GM21526 (cell line): Measurements from ENCODE around the gene MBNL2.

Experiments used
- ATAC-seq: cut with Tn5 transposase; IDR thresholded peaks from one replicate; pipeline ENCODE4 v1.9.1; 2021; ENCODE audit warnings: moderate library complexity; ENCODE audit not compliant: unreplicated experiment, low FRiP score

The MBNL2 gene

DNA sequence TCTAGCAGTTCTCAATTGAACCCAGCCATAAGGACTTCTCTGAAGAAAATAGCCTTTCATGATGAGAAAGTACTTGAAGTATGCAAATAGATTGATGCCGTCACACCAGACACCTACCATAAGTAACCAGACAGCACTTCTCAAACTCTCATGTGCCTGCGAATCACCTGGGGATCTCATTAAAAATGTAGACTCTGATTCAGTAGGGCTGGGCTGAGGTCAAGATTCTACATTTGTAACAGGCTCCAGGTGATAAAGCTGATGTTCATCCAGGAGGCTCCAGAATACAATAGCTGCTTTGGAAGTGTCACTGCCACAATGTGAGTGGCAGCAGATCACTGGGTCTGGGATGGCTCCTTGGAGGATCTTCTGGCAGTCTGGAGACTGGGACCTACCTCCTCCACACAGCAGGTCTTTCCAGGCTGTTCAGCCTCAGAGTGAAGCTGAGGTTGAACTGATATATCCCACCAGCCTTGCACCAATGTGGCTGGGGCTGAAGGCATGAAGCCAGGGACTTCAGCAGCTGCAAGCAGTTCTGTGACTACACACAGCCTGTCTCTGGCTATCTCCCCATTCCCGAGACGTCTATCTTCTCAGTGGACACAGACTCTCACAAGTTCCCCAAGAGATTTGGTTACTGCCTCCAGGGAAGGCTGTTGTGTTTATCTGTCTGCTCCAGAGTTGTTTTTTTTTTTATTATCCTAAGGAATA, 9.1 kb downstream of the MBNL2 start:
- ATAC-seq: no peak

GRCh38 chr13:97231829-97232196, 9.7 kb downstream of the MBNL2 start:
- no peak for ATAC-seq

DNA sequence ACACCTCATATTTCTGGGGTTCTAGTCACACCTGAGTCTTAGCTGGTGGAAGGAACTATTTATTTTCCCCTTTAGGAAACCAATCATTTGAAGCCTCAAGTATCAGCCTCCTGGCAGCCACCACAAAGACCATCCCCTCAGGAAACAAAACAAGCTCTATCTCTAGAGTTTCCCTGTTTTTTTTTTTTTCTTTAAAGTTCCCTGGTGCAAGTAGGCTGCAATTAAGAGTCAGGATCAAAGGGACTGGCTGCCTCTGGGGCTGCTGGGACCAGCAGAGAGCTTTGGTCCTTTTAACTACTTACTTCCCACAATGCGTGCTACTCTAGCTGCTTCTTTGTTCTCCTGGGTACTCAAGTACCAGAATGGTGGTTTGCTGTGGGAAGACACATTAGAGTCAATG, 11.4 kb downstream of the MBNL2 start:
- ATAC-seq: no peak

DNA sequence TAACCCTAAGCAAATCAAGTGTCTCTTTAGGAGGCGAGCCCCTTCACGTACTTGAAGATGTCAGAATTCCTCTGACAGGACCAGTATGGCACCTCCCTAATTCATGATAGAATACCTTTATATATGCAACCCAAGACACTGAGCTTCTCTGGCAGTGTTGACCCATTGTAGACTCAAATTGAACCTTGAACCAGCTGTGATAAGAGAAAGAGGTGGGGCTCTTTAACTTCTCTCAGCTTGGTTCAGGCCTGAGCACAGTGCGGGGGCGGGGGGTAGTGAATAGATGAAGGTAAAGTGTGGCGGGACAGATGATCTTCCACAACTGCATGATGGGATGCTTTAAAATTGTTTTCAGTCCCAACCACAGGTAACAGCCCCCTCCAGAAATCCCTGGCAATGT, 12.1 kb downstream of the MBNL2 start:
- ATAC-seq: no peak

GRCh38 chr13:97234742-97235141, 12.6 kb downstream of the MBNL2 start:
- ATAC-seq: no peak

GRCh38 chr13:97235549-97236231, 13.6 kb downstream of the MBNL2 start:
- ATAC-seq: no peak

GRCh38 chr13:97237388-97237787, 15.3 kb downstream of the MBNL2 start:
- no peak for ATAC-seq

DNA sequence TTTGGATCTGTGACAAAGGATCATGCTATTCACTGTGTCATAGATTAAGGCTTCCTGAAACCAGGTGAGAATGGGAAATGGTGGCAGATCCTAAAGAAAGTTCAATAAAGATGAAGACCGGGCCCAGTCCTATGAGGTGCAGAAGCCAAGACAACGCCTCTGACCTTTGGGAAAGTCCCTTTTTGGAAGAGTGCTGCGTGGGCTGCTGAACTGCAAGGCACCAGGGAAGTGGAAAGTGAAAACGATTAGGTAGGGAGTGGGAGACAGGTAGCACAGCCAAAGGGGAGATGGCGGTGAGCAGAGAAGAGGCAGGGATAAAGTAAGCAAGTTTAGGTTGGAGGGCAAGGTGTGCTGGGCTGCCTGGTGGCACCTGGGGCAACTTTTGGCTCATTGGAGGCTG, 16.3 kb downstream of the MBNL2 start:
- ATAC-seq: no peak

GRCh38 chr13:97238883-97239282, 16.8 kb downstream of the MBNL2 start:
- ATAC-seq: no peak

- no peak for ATAC-seq
These were observed 17.2 kb downstream of the MBNL2 start for GRCh38 chr13:97239306-97239705.

GRCh38 chr13:97239943-97240787, 18.0 kb downstream of the MBNL2 start:
- no peak for ATAC-seq

- no peak for ATAC-seq
These were observed 18.9 kb downstream of the MBNL2 start for GRCh38 chr13:97240788-97241734.

DNA sequence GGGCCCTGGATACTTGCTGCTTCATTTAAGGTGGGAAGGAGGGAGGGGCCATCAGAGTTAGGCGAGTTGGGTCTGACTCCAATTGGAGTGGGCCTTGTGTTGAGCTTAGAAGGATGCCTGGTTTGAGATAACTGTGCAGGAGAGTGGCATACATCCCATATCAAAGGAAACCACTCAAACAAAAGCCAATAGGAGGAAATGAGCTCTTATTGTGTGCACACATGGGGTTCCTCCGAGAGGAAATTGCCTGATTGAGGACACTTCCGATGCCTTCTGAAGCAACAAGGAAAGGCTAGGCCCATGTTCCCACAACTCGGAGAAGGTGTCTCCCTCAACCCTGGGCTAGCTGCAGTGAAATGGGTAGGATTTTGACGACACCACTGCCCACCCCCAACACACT, 19.6 kb downstream of the MBNL2 start:
- ATAC-seq: no peak

DNA sequence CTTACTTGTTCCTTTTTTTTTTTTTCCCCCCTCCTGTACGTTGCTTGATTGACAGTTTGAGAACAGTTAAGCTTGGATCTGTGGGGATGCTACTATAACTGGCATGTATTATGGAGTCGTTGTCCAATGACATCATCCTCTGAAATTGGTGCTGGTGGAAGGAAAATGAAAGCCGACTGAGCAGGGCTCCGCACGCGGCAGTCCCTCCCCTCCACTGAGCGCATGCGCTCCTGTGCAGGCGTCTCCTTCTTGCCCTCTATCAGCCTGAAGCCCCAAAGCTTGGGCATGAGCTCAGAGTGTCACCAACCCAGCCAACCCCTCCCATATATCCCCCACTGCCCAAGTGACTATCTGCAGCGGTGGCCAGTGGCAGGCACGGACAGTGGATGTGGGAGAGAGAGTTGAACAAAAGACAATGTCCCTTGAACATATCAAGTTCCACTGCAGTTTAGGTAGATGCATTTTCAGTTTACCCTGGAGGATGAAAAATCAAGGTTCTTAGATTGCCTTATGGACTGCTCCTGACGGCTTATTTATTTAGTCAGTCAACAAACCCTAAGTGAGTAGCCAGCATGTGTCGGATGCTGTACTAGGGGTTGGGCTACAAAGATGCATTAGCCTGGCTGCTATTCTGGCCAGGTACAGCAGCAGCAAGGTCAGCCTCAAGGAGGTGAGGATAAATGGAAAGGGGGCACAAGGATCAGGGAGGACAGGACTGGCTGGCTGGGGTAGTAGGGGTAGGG, 20.8 kb downstream of the MBNL2 start:
- ATAC-seq: no peak

DNA sequence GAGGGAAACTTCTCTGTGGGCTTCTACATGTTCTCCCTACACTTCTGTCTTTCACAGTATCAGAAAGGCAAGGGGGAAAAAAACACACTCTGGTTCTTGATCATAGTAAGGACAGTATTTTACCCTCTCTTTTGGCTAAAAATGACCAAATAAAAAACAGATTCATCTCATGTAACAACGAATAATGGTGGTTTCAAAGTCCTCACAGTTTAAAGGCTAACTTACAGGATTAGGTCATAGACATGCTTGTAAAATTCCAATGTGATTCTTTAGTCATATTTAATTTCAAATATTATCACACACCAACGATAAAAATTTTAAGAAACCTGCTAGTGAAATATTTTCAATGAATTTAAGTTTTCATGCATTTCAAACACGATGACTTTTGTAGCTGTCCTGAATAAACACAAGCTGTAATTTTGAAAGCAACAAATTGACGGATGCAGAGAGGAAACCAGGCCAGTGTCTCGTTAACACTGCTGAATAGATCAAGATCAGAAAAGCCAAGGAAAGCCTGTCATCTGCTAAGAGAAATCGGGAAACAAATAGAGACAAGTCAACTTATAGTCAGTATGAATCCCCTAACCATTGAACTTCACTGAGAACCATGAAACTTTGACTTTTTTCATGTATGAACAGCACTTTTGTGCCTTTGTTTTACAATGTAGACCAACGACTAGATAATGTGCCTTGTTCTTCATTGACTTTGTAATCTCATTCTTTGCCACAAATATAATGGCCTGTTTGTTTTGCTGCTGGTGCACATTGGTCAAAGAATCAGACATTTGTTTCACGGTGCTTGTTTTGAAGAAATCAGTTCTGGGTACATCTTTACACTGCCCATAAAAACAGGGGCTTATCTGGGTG, 22.0 kb downstream of the MBNL2 start:
- no peak for ATAC-seq

GRCh38 chr13:97245011-97245410, 22.9 kb downstream of the MBNL2 start:
- no peak for ATAC-seq

DNA sequence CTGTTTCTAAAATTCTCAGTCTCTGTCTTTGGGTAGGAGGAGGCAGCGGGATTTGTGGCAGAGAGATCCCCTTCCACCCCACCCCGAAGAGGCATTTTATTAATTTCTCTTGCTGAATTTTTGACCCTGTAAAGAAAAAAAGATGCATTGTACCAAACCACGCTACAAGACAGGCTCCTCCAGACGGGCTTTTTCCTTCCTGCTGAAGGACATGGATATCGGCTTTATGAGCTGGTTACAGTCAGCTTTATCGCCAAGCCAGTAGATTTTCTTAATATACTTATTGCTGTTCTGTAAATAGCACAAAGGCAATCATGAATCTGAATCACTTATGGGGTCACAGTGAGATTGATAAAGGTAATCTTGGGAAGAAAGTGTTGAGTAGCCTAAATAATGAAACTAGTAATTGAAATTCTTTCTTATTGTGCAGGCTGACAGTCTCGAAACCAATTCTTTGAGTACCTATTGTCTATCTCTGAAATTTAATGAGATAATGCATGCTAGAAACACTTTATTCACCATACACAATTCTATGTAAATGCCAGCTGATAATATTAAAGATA, 24.5 kb downstream of the MBNL2 start:
- no peak for ATAC-seq

DNA sequence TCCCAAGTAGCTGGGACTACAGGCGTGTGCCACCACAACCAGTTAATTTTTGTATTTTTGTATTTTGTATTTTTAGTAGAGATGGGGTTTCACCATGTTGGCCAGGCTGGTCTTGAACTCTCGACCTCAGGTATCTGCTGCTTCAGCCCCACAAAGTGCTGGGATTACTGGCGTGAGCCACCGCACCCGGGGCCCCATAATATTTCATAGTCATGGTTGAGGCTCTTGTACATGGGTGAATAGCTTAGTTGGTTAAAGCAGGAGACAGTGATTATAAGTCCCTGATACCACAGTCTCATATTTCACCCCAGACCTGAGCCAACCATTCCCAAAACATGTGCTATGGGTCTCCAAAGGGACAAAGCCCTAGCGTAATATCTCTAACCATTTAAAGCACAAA, 26.1 kb downstream of the MBNL2 start:
- ATAC-seq: no peak
